Osteocyte (in vitro differentiated cells): ENCODE data around the gene RRP36. TPM values are rescaled to one million over a fixed set of nuclear protein-coding genes. Genes with fewer than 3 reads are reported as not detected.
A peak's percentile ranks its signal among the peaks of the same experiment; 100 is the strongest.

Experiments used
- DNase-seq: peaks from one replicate; pipeline ENCODE4 v3.0.0; 2021; ENCODE audit warnings: mixed read lengths; ENCODE audit not compliant: unreplicated experiment; ENCODE audit errors: extremely low spot score
- H3K27ac Mint-ChIP-seq: one replicate; pipeline ENCODE4 v1.8.0; 2021; ENCODE audit warnings: mild to moderate bottlenecking, mixed read lengths; ENCODE audit not compliant: unreplicated experiment
- H3K27me3 Mint-ChIP-seq: one replicate; pipeline ENCODE4 v1.8.0; 2021; ENCODE audit warnings: mixed read lengths; ENCODE audit not compliant: unreplicated experiment
- H3K36me3 Mint-ChIP-seq: one replicate; pipeline ENCODE4 v1.8.0; 2021; ENCODE audit warnings: mixed read lengths; ENCODE audit not compliant: unreplicated experiment
- H3K4me1 Mint-ChIP-seq: one replicate; pipeline ENCODE4 v1.8.0; 2021; ENCODE audit warnings: mixed read lengths; ENCODE audit not compliant: unreplicated experiment
- H3K4me3 Mint-ChIP-seq: one replicate; pipeline ENCODE4 v1.8.0; 2021; ENCODE audit warnings: mild to moderate bottlenecking, moderate library complexity, mixed read lengths; ENCODE audit not compliant: unreplicated experiment
- H3K9me3 Mint-ChIP-seq: one replicate; pipeline ENCODE4 v1.8.0; 2021; ENCODE audit warnings: mixed read lengths; ENCODE audit not compliant: unreplicated experiment
- CTCF ChIP-seq: fragments of 200-600 bp; sonication (generic); IDR thresholded peaks from 2 replicates; pipeline ENCODE4 v1.5.0; 2021; ENCODE audit warnings: antibody characterized with exemption, mild to moderate bottlenecking, moderate library complexity
- total RNA-seq: library from RNA; stranded (reverse); gene quantifications from 2 replicates; pipeline ENCODE4 v1.2.1, GENCODE V29; 2021

The RRP36 gene
- total RNA-seq, 1 donor from 2014 or later: 58.1 TPM

GRCh38 chr6:43053545-43054205 is 32.3 kb downstream of the RRP36 start, which contains the start of gene CUL7:
TSS of gene CUL7 (minus strand) at chr6:43053851. CDS start at chr6:43052788, 1,063 bp downstream.
- Mint-ChIP-seq H3K27me3 (no peaks in the 10 kb centered on the region), H3K4me3 (peak within 1 kb of the TSS; percentile 97), H3K27ac (peak within 1 kb of the TSS; percentile 97), H3K4me1 (peaks cover 42% of the 10 kb centered on the region), H3K9me3 (no peaks in the 10 kb centered on the region), H3K36me3 (peaks cover 34% of the 10 kb centered on the region)
- no peak for TF ChIP-seq CTCF
- DNase-seq: peak; percentile 95

- no peaks in the 10 kb centered on the region for H3K27me3 Mint-ChIP-seq
- peaks cover 46% of the 10 kb centered on the region for H3K4me1 Mint-ChIP-seq
- TF ChIP-seq CTCF: no peak
- peak overlapping the region; percentile 97 for H3K27ac Mint-ChIP-seq
- no peaks in the 10 kb centered on the region for H3K9me3 Mint-ChIP-seq
- peaks cover 30% of the 10 kb centered on the region for H3K36me3 Mint-ChIP-seq
- no peak for DNase-seq
- peak overlapping the region; percentile 97 for H3K4me3 Mint-ChIP-seq
Observed at GRCh38 chr6:43054206-43054943, 33.0 kb downstream of the RRP36 start.

GRCh38 chr6:43055966-43056365 is 34.5 kb downstream of the RRP36 start:
- Mint-ChIP-seq H3K36me3 (peaks cover 17% of the 10 kb centered on the region), H3K27ac (peak overlapping the region; percentile 7), H3K27me3 (no peaks in the 10 kb centered on the region), H3K4me3 (no peak overlapping the region), H3K9me3 (no peaks in the 10 kb centered on the region), H3K4me1 (peaks cover 54% of the 10 kb centered on the region)
- DNase-seq: no peak
- TF ChIP-seq CTCF: no peak

GRCh38 chr6:43058531-43058930 is 37.1 kb downstream of the RRP36 start:
- Mint-ChIP-seq H3K9me3 (no peaks in the 10 kb centered on the region), H3K27me3 (no peaks in the 10 kb centered on the region), H3K4me3 (peak overlapping the region; percentile 95), H3K27ac (peak overlapping the region; percentile 99), H3K4me1 (peaks cover 38% of the 10 kb centered on the region), H3K36me3 (peaks cover 15% of the 10 kb centered on the region)
- no peak for DNase-seq
- no peak for TF ChIP-seq CTCF
